CD4-positive, alpha-beta T cell treated with Interferon gamma for 1 hour (primary cell): ENCODE data around the gene CDC14A.

Experiments used
- DNase-seq: peaks from one replicate; pipeline ENCODE4 v3.0.0-alpha.2; 2020

CDC14A gene

DNA sequence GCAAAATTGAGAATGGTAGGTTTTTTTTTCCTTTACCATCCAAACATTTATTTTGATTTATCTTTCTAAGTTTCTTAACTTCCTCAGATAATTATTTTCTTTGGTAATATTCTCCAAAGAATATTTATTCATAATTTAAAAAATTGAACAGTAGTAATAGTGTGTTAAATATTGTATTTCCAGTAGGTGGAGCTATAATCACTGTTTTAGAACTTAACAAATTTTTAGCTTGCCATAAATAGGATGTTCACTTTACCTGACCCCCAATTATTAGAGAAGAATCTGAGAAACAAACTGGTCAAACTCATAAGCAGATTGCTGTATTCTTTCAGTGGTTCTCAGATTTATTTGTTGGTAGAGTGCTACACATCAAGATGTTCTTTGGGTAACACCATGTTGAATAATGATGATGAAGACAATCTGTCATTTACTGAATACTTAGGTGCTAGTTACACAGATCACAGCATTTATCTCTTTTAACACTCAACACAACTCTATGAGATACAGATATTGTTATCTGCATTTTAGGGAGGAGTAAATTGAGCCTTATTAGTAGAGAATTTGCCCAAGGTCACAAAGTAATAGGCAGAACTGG, 103.3 kb downstream of the CDC14A start:
- DNase-seq = no peak

- no peak for DNase-seq
Observed at GRCh38 chr1:100456880-100457279, 104.6 kb downstream of the CDC14A start.

DNA sequence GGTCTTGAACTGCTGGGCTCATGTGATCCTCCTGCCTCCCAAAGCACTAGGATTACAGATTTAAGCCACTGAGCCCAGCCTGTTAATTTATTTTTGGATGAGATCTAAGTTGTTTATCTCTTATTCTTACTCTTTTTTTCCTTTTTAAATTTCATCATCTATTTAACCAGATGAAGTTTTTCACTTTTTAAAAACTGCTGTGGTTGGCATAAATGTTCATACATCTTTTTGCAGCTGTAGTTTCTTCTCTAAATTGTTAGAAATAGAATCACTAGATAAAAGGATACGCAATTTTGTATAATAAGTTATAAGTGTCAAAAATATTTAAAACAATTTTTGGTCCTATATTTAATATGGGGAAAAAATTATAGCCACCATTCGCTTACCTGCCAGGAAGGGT, 105.4 kb downstream of the CDC14A start:
- no peak for DNase-seq

- no peak for DNase-seq
Observed at GRCh38 chr1:100458661-100459357, 106.5 kb downstream of the CDC14A start.

DNA sequence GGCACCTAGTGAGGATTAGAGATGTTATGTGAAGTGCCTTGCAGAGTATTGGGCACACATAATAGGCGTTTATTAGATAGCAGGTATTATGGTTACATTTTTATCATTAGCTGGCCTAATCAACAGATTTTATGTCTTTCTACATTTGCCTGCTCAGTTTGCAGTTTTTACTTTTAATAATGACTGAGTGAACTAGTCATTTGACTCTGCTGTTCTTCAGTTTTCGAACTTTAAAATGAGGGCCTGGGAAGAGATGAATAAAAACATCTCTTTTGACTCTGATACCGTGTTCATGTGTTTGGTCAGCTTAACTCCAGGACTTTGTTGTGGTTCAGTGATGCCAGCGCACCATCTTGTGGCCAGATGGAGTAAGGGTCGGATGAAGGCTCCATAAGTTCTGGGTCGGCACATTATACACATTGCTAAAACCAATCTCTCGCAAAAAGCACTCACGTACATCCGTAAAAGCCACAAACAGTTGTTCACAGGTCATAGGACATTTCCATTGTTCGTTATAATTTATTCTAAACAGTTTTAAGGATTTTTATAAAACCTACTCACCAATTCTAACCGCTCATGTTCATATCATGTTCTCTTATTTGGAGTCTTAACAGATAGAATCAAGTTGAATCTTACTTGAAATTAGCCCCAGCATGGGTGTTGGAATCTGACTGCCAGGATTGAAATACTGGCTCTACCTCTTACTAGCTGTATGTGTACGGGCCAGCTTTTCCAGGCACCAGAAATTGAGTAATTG, 107.2 kb downstream of the CDC14A start:
- peak; percentile 69 for DNase-seq

GRCh38 chr1:100461222-100461621, 108.9 kb downstream of the CDC14A start:
- DNase-seq = no peak

DNA sequence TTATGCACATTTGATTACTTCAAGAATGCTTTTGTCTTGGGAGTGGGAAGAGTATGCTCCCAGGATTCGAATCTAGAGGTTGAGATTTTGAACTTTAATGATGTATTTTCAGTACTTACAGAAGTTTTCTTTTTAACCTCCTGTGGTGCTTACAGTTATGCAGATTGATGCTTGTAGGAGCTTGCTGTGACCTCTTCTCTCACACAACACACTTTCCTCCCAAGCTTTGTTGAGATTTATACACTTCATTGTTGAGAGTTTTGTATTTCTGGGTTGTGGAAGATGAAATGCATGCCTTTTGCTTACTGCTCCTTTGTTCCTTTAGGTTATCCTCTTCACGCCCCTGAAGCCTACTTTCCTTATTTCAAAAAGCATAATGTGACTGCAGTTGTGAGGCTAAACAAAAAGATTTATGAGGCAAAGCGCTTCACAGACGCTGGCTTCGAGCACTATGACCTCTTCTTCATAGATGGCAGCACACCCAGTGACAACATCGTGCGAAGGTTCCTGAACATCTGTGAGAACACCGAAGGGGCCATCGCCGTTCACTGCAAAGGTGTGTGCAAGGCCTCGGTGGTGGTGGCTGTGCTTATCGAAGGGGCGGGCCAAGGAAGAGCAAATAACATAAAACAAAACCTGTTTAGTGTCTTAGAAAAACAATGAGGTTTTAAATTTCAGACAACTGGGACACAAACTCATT, 110.2 kb downstream of the CDC14A start:
- DNase-seq = no peak

GRCh38 chr1:100463791-100464424, 111.6 kb downstream of the CDC14A start:
- peak; percentile 46 for DNase-seq

DNA sequence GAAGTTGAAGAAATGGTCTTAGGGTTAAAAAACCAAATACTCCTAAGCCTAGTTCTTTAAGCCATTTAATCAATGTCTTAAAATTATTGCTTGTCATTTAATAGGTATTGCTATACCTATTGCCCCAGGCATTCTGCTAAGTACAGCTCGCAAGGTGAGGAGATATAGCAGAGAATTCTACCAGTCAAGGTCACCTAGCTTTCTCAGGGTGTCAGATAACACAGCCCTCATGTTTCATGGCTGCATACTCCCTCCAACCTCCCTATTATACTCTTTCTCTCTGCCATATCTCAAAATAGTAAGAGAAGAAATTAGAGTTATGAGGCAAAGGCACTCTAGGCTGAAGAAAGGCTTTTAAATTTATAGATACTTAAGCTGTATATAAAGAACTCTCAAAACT, 117.3 kb downstream of the CDC14A start:
- no peak for DNase-seq

- no peak for DNase-seq
Observed at GRCh38 chr1:100474834-100475233, 122.5 kb downstream of the CDC14A start.

GRCh38 chr1:100476735-100477290, 124.5 kb downstream of the CDC14A start:
- DNase-seq = no peak

GRCh38 chr1:100478816-100479215, 126.5 kb downstream of the CDC14A start:
- no peak for DNase-seq

GRCh38 chr1:100479620-100480338, 127.5 kb downstream of the CDC14A start:
- no peak for DNase-seq

DNA sequence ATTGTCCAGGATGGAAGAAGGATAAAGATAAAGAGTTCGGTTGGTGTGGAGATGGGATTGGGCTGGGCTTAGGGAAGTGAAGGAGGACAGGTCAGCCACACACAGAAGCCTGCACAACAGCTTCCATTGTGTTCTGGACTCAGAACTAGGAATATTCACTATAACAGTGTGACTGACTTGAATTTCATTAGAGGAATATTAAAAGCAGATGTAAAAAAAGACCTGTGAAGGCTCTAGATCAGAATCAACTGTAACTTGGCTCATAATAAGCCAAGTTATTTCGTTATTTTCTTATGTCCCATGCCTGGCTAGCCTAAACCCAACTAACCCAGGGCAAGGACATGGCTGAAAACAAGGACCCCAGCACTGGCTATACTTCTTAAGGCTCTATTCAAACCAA, 129.0 kb downstream of the CDC14A start:
- no peak for DNase-seq

- no peak for DNase-seq
Observed at GRCh38 chr1:100482167-100482566, 129.9 kb downstream of the CDC14A start.

DNA sequence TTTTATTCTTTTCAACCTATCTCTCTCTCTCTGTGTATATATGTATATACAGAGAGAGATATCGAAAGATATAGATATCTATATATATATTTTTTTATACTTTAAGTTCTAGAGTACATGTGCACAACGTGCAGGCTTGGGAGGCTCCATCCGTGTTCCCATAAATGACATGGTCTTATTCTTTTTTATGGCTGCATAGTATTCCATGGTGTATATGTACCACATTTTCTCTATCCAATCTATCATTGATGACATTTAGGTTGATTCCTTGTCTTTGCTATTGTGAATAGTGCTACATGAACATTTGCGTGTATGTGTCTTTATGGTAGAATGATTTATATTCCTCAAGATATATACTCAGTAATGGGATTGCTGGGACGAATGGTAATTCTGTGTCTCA, 130.4 kb downstream of the CDC14A start:
- DNase-seq = no peak

DNA sequence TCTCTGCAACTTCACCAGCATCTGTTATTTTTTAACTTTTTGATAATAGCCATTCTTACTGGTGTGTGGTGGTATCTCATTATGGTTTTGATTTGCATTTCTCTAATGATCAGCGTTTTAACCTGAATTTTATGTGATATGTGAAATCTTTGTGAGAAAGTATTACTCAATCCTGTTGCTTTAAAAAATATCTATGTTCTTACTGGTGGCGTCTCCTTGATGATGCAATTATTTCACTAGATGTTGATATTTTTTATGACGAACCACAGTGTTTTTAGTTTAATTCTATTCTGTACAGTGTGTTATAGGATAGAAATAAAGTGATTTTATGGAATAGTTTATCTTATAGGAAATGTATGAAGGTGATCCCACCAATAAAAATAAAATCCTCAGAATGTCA, 130.9 kb downstream of the CDC14A start:
- no peak for DNase-seq

- no peak for DNase-seq
Observed at GRCh38 chr1:100485855-100486258, 133.6 kb downstream of the CDC14A start.

DNA sequence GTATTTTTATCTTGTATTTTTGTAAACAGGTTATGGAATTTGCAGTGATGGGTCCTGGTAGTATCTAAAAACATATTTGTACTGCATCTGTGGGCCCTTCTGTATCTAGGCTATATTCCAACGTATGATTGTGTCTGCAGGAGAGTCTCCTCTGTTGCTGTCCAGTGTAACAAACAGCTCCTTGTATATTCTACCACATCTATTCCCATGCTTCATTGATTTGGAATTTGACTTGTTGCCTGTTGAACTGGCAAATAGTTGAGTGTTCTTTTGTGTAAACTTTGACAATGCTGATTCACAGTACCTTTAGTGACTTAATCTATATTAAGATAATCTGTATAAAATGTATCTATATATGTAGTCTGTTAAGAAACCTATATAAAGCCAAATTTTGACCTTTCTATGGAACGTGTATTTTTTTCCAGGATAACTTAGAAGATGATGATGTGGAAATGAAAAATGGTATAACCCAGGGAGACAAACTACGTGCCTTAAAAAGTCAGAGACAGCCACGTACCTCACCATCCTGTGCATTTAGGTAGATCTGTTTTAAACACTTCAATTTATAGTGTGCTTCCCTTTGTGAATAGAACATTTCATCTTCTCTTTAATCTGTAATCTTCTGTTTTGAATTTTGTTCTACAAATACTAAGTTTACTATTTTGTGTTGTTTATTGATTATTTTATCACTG, 142.2 kb downstream of the CDC14A start:
- no peak for DNase-seq

GRCh38 chr1:100496896-100497295, 144.6 kb downstream of the CDC14A start:
- no peak for DNase-seq

- DNase-seq = no peak
Observed at GRCh38 chr1:100497796-100498195, 145.5 kb downstream of the CDC14A start.
